Myocyte (in vitro differentiated cells): Measurements from ENCODE around the gene TTC21A. TPM values are rescaled to one million over a fixed set of nuclear protein-coding genes. Genes with fewer than 3 reads are reported as not detected.
"Not testable (repeated sequence)": the region's sequence is repeated elsewhere in the genome, so short reads cannot be mapped to it uniquely, and the experiment has no call there.

Experiments
- DNase-seq: peaks from one replicate; pipeline ENCODE4 v3.0.0-alpha.2; 2012; ENCODE audit warnings: low read depth
- polyA plus RNA-seq: library from polyadenylated mRNA; unstranded; fragments of >200 nt; gene quantifications from one replicate; pipeline ENCODE4 v1.2.1, GENCODE V29; 2012; ENCODE audit warnings: missing spikeins
- total RNA-seq: library from RNA; depleted of rRNA; stranded (reverse); fragments of >200 nt; gene quantifications from 2 replicates; pipeline ENCODE4 v1.2.3, GENCODE V29; 2014

TTC21A gene, protein sequence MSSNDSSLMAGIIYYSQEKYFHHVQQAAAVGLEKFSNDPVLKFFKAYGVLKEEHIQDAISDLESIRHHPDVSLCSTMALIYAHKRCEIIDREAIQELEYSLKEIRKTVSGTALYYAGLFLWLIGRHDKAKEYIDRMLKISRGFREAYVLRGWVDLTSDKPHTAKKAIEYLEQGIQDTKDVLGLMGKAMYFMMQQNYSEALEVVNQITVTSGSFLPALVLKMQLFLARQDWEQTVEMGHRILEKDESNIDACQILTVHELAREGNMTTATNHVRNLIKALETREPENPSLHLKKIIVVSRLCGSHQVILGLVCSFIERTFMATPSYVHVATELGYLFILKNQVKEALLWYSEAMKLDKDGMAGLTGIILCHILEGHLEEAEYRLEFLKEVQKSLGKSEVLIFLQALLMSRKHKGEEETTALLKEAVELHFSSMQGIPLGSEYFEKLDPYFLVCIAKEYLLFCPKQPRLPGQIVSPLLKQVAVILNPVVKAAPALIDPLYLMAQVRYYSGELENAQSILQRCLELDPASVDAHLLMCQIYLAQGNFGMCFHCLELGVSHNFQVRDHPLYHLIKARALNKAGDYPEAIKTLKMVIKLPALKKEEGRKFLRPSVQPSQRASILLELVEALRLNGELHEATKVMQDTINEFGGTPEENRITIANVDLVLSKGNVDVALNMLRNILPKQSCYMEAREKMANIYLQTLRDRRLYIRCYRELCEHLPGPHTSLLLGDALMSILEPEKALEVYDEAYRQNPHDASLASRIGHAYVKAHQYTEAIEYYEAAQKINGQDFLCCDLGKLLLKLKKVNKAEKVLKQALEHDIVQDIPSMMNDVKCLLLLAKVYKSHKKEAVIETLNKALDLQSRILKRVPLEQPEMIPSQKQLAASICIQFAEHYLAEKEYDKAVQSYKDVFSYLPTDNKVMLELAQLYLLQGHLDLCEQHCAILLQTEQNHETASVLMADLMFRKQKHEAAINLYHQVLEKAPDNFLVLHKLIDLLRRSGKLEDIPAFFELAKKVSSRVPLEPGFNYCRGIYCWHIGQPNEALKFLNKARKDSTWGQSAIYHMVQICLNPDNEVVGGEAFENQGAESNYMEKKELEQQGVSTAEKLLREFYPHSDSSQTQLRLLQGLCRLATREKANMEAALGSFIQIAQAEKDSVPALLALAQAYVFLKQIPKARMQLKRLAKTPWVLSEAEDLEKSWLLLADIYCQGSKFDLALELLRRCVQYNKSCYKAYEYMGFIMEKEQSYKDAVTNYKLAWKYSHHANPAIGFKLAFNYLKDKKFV (N-terminal part only)
- total RNA-seq, result 1.7 and 2.7 TPM in 2 replicates
- 5.0 TPM for polyA plus RNA-seq

DNA sequence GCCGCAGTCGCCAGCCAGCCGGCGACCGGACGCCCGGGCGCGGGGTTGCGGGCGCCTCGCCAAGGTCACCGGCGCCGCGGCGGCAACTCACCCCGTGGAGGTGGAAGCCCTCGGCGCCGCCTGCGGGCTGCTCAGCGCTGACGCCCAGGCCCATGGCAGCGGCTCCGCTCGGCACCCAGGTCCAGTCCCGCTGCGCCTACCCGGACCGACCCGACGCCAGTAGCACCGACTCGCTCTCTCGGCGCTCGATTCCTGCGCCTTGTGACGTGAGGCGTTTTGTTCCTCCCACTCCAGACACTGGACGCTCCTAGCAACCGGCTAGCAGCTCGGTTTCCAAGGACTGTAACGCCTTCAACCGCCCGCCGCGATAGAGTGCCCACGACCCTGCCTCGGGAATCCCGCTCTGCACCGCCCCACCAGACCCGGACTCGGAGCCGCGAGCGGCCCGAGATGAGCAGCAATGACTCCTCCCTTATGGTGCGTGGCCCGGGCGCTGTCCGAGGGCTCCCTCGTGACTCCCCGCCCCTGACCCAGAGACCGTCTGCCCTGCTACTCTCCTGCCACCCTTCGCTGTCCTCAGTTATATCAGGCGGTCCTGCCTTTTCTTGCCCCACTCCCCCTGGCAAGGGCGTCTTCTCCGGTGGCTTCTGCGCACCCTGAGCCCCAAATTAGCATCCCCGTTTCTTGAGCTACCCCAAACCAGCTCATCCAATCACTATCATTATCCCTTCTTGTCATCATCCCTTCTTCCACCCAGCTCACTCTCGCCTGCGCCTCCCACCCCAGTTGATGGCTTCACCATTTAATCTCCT, at the start of gene TTC21A, which contains the start of gene GORASP1:
Gene TTC21A (plus strand): TSS at position 293 of the 812 bp plus-strand sequence. CDS start 158 bp downstream, at position 451.
Gene GORASP1 (minus strand): TSS at position 240 of the 812 bp plus-strand sequence. CDS start 86 bp downstream, at position 154.
- DNase-seq, result peak; percentile 94

DNA sequence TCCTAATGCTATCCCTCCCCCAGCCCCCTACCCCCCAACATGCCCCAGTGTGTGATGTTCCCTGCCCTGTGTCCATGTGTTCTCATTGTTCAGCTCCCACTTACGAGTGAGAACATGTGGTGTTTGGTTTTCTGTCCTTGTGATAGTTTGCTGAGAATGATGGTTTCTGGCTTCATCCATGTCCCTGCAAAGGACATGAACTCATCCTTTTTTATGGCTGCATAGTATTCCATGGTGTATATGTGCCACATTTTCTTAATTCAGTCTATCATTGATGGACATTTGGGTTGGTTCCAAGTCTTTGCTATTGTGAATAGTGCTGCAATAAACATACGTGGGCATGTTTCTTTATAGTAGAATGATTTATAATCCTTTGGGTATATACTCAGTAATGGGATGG, 46.3 kb upstream of the TTC21A start:
- not testable (repeated sequence) for DNase-seq

DNA sequence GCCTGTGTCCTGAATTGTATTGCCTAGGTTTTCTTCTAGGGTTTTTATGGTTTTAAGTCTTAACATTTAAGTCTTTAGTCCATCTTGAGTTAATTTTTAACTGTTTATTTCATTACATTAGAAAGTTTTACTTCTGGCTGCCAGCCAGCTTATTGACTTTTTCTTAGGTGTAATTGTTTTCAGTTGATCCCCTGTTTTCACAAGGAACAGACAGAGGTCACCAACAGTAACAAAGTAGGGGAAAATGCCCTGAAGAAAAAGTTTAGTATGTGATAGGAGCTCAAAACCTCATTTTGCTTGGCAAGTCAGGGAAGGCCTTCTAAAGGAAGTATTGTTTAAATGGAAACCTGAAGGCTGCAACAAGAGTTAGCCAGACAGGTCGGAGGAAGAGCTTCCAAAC, 45.3 kb upstream of the TTC21A start:
- DNase-seq, result no peak

DNA sequence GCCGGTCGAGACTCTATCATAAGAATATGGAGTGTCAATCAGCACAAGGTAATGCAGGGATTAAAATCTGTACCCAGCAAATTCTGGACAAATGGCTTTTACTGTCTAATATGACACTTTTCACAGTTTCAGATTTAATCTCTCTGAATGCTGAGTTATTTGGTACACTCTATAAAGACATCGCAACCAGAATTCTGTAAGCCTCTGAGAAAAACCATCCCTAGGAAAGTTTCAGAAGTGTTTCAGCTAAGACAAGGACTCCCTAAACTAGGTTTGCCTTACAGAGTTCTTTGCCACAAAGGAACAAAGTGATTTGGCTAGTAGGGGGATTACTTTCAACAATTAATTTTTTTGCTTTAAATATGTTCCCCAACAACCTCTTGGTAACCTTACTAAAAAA, 44.3 kb upstream of the TTC21A start:
- no peak for DNase-seq

DNA sequence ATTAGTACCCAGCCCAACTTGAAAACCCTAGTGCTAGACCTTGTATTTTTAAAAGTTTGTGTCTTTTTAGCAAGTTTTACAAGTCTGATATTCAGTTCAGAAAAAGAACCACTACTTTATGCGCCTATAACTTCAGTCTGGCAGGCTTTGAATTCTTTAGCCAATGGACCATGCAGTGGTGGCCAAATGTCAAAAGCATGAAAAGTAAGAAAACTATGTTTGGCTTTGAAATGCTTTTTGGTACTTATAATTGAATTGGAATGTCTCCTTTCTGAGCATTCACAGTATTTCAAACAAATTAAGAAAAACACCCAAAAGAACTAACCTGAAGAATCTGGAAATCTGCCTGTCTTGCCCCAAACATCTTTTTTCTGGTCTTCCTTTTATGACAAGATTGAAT, 42.8 kb upstream of the TTC21A start:
- no peak for DNase-seq

DNA sequence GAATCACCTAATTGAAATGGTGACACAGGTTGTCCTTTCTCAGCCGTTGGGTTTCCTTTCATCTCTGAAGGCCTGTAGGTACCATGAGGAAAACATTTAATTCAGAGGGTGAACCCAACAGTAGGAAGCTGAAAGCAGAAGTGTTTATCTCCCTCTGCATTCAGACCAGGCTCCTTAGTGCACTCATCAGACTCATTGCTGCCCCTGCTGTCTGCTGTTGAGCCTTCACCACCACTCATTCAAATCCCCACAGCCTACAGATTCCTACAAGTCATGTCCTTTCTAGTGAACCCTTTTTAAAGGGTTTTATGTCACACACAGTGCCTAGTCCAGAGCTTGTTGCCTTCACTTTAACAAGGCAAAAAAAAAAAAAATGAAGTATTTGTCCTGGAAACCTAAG, 42.3 kb upstream of the TTC21A start:
- peak; percentile 16 for DNase-seq

DNA sequence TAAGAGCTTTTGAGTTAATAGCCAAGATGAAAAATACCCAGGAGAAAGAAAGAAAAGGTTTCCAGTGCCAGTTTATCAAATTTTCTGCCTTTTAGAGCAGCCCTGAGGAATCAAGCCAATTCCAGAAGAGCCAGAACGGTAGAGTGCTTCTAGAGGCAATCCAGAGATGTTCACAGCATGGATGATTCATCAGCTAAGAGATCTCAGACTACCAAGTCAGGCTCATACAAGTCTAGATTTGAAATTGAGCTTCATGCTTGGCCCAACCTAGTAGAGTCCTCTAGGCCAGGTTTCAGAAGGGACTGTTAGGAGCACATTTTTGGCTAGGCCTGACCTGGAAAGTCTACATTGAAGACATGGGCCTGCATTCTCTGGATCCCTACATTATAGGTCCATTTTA, 40.2 kb upstream of the TTC21A start:
- no peak for DNase-seq

DNA sequence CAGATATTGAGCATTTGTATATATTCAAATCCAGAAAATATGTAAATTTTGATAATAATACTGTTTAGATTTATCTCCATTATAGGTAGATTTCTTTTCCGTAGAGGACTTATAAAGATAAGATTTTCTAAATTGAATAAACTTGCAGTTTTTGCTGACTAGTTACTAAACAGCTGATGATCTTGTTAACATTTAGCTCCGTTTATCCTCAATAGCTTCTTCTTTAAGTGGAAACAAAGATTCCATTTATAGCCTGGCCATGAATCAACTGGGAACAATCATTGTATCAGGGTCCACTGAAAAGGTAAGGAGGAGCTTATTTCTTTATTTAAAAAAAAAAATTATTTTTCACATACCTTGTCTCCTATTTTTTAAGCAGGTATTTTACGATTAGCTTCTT, 38.9 kb upstream of the TTC21A start:
- no peak for DNase-seq

DNA sequence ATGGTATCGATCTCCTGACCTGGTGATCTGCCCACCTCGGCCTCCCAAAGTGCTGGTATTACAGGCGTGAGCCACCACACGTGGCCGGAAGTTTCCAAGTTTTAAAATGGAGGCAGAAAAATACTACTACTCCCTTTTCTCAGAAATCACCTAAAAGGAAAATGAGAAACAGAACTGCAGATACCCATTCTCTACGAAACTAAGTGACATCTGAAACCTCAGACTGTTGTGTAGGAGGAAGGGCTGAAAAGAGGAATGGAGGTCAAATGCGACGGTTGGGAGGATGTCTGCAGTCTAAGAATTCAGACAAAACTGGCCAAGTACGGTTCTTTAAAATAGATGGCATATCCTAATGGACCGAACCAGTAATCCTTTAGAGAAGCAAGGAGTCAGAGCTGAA, 31.6 kb upstream of the TTC21A start:
- no peak for DNase-seq

DNA sequence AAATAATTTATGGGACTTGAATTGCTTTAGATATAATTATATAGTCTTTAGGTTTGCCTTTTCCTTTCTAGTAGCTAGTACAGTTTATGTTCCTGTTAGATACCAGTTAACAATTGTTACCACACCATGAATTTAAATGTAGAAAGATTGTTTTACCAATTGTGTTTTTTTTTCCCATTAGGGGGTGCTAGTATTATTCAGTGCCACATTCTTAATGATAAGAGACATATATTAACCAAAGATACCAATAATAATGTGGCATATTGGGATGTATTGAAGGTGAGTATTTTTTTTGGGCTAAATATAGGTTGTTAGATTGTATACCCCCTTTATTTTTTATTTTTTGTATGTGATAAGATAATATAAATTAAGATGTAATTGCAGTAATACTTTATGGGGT, 27.9 kb upstream of the TTC21A start:
- DNase-seq, result no peak

DNA sequence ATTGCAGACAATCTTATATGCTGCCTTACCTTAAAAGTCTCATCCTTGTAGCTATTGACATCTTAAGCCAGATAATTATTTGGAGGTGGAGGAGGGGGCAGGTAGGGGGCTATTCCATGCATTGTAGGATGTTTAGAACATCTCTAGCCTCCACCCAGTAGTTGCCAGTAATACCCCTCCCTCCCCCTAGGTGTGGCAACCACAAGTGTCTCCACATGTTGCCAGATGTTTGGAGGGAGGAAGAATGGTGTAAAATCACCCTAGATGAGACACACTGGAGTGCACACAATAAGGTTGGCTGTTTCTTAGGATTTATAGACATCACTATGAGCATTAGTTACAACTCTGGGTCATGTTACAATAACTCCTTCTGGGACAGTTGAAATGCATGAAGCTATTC, 27.5 kb upstream of the TTC21A start:
- DNase-seq, result no peak

DNA sequence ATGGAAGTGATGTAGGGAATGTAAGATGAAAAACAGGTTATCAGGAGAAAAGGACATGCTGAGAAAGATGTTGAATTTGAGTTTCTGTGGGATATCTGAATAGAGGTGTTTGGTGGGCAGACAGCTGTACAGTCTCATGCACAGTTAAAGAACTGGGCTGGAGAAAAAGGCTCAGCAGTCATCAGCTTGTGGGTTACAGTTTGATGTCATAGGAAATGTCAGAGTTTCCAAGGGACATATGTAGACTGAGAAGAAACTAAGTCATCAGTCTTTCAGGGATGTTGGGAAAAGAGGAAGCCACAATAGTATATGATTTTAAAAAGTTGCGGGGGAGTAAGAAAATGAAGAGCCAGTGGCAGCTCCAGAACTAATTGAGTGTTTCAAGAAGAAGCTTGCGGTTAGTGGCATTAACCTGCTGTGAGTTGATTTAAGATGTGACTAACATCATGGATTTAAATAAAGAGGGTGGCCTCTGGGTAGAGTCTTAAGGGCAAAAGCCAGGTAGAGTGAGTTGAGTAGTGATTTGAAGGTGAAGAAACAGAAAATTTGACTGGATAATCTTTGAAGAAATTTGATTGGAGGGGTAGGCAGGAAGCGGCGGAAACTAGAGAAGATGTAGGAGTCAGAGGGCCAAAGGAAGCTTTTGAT, 24.7 kb upstream of the TTC21A start:
- DNase-seq, result no peak

DNA sequence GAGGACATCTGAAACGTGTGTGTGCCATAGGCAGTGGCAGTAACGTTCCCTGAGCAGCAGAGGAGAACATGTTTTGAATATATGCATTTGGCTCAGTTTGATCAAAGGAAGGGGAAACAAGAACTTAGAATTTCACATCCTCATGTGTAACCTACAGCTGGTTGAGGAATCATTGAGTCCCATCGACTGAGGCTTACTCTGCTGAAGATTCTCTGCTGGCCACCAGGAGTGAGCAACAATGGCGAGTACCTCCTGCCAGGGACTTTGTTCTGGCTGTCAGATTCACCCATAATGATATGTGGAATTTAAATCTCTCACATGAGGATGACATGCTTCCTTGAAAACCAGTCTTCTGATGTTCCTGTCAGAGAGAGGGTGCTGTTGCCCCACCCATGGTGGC, 21.3 kb upstream of the TTC21A start:
- DNase-seq, result no peak

DNA sequence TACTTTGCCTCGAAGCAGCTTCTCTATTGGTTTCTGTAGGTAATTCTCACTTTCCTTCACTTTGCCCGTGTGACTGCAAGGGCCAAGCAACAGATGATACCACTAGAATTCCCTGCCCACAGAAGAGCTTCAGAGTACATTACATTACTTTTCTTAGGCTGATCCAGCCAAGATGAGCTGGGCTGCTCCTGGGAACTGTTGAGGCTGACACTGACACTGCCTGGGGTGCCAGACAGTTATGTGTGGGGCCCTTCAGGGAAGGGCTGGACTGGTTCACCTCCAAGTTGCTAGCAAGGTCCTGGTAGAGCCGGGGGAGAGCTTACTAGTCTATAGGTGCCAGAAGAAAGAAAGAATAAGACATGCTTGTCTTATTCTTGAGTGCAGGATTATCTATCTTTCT, 19.0 kb upstream of the TTC21A start:
- peak; percentile 37 for DNase-seq

DNA sequence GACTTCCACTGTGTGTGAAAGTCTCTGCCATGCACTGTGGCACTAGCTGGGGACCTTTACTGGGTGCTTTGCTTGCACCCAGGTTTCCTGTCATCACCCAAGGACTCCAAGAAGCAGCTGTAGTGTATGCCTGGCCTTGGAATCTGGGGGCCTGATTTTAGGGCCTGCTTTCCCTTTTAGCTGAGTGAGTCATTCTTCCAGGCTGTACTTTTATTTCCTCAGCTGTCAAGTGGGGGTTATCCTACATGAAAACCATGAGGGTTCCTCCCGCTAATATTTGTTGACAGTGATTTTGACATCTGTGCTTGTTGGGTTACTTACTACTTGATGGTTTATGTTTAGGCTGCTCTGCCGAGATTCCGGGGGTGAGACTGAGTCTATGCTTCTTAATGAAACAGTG, 18.6 kb upstream of the TTC21A start:
- peak; percentile 88 for DNase-seq

DNA sequence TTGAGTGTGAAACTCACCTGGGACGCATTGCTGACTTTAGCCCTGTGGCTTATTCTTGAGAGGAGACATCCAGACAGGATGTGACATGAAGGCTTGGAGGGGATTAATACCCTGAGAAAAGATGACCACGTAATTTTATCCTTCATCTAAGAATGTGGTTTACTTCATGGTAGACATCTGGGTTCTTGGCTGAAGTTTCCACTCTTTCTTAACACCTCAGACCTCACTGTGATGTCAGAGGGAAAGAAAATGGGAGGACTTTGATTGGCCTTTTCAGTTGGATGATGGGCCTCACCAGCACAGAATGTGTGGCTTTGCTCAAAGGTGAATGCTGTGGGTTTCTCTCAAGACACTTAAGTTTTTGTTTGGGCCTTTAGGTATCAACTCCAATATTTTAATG, 16.6 kb upstream of the TTC21A start:
- peak; percentile 57 for DNase-seq

DNA sequence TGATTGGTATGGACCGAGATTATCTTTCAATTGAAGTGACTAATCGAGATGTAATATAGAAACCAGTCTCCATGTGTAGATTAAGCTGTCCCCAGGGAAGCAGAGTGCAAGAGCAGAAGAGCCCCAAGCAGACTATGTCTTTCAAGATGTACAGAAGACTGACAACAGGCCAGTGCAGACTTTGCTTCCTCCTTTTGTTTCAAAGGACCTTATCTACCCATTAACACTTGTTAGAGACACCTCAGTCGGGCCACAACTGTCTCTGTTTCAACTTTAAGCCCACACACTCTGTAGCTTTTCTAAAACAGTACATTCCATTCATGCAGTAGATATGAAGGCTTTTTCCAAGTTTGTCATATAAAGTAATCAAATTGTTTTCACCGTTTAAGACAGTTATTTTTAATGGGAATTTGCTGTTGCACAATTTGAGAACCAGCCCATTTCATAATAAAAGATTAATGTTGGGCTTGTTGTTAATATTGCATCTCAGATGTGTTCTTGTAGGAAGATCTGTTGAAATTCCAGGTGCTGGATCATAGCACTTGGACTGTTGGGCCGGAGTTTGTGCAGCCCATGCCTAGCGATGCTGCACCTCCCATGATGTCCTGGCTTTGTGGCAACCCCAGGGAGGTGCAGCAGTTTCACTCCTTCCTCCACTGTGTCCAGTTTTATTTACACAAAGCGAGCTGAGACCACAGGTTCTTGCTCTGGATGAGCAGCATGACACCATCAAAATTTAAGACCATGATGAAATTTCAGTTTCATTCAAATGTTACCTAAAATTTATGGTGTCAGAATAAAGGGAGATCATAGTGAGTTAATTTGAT, 12.4 kb upstream of the TTC21A start:
- no peak for DNase-seq

DNA sequence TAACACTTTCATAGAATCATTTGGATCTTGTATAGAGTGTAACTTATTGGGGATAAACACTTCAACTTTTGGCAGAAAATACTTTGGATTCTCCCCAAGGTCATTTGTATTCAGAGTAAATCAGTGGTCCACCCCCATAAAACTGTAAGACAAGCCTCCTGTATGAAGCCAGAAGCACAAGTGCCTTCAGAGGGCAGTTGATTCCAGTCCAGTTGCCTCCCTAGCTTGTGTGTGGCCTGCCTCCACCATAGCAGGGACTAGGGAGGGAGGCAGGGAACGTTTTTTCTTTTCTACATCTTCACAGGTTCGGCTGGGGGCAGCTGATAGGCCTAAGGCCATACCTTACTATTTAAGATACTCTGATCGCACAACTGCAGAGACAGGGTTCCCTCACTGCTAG, 11.7 kb upstream of the TTC21A start:
- no peak for DNase-seq

DNA sequence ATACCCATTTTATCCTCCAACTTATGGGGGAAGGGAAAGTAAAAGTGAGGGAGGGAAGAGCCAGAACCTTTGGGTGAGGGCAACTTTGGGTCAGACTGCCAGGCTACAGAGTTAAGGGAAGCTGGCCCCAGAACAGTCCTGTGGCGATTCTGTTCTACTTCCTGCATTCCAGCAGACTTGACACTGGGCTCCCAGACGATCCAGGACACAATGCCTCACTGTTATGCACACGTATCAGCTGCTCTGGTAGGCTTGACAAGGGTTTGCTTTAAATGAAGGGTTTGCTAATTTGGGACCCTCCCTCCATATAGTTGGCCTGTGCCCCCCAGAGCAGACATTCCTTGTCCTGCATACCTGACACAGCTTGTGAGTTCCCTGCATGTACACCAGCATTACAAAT, 10.7 kb upstream of the TTC21A start:
- DNase-seq, result peak; percentile 25
